HG02973 (cell line): ENCODE results near the gene ZNF134.

Experiments used
- ATAC-seq: cut with Tn5 transposase; IDR thresholded peaks from one replicate; pipeline ENCODE4 v1.9.1; 2021; ENCODE audit warnings: moderate library complexity; ENCODE audit not compliant: unreplicated experiment

Gene ZNF134

DNA sequence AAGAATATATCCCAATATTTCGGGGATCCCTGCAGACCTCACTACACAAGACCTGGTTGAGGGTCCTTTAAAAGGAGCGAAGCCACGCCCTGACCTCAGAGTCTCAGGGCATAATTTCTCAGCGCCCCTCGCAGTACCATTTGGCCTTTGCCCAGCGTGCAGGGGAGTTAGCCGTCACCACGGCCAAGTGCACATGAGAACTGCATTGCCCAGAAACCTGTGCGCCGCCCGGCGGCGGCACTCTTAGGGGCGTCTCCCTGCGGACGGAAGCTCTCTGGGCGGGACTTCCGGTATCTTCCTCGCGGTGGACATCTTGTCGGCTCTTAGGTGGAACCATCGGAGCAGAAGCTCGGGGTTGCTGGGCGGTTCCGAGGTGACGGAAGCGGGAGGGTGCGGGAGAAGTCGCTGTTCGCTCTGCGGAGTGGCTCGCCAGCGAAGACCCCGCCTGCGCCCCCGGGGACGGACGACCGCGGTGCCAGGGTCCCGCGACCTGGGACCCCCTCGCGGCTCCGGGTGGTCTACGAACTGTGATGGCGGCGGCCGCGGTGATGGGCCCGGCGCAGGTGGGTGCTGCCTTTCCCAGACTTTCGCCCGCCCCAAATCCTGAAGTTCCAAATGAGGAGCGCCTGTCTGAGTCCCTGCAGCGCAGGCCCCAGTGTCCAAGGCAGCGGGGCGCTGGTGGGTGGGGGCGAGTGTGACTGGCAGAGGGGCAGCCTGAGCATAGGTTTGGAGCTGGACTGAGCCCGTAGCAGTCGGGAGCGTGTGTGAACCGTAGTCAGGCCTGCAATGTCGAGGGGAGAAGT, at the start of gene ZNF134:
Gene ZNF134, plus strand, starts transcription at position 302 of the 803 bp plus-strand sequence. CDS start 5,227 bp downstream, outside the sequence.
- peak; percentile 92 for ATAC-seq

DNA sequence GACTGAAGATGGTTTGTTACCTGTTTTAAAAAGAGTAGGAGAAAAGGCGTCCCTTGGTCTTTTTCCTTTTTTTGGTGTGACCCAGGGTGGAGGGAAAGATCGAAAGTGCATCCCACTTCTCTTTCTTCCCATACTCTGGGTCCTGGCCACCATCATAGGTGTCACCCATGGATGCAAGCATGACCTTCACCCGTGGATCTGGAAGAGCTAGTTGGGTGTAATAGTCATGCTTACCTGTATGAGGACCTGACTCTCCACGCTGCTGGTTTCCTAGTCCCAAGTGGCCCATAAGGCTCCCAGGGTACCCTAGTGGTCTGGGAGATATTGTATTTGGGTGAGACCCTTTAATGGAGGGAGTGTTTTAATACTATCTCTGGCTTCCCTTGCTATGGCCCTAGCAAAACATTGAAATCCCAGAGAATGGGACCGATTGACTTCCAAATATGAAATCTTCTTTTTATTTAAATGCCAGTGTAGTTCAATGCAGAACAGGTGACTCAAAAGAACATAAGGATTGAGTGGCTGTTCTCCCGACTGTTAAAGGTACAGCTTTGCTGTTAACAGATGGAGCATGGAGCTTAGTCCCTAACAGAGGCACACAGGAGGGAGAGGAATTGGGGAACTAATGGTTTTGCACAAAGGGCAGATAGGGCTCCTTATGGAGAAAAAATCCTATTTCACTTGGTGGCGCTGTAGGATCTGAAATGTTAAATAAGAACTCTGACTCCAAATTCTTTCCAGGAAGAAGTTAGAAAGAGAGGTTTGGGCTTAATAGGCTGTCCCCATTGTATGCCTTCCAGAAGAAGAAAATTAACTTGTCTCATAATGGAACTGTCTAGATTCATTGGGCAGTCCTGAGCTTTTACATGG, 47.4 kb upstream of the ZNF134 start:
- no peak for ATAC-seq

DNA sequence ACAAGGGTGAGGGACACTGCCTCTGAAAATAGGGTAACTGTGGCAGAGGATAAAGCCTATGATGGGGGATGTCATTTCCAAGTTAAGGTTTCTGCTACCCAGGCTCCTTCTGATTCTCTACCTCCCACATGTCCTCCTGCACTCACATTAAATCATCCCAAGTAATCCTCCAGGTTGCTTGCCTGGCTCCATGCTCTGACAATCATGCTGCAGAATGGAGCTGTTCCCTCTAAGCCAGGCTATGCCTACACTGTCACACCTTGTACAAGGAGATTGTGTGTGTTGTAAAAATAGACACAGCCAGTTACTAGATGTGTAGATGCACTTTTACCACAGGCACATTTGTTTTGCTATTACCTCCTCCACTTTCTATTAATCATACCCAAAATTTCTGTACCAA, 43.3 kb upstream of the ZNF134 start:
- no peak for ATAC-seq

DNA sequence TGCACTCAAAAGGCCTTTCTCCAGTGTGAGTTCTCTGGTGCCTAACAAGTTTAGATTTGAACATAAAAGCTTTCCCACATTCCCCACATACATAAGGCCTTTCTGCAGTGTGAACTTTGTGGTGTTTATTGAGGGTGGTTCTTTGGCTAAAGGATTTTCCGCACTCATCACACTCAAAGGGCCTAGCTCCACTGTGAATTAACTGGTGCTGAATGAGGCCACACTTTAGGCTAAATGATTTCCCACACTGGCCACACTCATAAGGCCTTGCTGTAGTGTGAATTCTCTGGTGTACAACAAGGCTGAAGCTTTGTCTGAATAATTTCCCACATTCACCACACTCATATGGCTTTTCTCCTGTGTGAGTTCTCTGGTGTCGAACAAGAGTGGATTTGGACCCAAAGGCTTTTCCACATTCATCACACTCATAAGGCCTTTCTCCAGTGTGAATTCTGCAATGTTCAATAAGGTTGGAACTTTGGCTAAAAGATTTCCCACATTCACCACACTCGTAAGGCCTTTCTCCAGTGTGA, 41.6 kb upstream of the ZNF134 start:
- no peak for ATAC-seq

DNA sequence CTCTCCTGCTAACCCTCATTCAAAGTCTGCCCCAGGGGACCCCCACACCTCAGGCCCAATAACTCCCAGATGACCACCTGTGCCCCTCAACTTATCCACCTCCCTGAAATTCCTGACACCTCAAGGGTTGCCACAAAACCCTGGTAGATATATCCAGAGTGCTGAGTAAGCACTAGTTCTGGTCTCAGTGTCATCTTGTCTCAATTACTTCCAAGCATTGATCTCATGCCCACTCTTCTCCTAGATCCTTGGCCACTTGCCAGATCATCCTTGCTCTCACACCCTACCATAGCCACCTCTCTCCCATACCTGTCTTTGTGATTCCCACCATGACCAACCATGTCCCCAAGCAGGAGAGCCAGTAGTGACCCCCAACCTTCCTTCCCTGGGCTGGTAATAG, 37.4 kb upstream of the ZNF134 start:
- no peak for ATAC-seq

DNA sequence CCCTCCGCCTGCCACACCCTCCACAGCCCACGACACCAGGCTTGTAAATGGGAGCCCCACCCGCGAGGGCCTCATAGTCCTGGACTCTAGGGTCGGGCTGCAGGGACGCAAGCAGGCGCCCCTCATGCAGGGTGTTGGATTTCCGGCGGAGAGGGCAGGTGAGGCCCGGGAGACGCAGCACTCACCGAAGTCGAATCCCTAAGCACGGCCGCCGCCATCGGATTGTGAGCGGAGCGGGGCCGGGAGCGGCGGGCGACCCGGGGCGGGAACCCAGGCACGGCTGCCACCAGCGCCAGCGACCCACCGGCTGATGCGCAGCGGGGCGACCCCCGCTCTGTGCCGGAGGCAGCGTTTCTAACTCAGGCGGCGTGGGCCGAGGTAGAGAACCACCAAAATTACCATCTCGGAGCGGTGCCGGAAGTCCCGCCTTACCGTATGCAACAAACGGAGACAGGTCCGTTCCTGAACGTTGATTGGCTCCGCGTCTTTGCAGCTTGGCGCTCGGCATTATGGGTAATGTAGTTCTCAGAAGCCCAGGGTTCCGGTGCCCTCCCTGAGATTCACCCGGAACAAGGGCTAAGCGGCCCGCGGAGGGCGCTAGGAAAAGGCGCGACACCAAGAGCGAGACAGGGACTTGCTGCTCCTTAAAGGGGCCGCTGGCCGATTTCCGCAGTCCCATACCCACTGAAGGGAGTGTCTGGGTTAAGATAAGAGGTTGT, 35.4 kb upstream of the ZNF134 start, which contains the start of gene ZNF416:
Gene ZNF416, minus strand, starts transcription at position 425 of the 719 bp plus-strand sequence. Its CDS starts 207 bp downstream, at position 218.
- peak; percentile 88 for ATAC-seq

DNA sequence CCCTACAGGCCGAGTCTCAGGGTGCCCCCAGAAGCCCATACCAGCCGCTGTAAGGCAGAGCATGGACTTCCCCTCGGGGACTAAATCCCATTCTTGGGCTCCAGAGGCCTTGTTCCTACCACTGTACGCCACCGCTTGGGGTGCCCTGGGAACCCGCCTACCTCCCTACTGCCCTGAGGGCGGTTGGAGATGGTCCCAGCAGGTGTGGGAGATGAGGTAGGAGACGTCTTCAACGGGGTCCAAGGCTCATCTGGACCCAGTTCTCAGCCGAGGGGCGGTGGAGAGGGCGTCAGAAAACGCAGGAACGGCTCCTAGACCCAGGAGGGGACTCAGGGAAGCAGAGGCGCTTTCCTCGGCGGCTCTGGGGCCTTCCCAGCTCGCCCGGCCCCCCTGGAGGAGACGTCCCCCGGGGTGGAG, 30.9 kb upstream of the ZNF134 start:
- ATAC-seq: no peak

DNA sequence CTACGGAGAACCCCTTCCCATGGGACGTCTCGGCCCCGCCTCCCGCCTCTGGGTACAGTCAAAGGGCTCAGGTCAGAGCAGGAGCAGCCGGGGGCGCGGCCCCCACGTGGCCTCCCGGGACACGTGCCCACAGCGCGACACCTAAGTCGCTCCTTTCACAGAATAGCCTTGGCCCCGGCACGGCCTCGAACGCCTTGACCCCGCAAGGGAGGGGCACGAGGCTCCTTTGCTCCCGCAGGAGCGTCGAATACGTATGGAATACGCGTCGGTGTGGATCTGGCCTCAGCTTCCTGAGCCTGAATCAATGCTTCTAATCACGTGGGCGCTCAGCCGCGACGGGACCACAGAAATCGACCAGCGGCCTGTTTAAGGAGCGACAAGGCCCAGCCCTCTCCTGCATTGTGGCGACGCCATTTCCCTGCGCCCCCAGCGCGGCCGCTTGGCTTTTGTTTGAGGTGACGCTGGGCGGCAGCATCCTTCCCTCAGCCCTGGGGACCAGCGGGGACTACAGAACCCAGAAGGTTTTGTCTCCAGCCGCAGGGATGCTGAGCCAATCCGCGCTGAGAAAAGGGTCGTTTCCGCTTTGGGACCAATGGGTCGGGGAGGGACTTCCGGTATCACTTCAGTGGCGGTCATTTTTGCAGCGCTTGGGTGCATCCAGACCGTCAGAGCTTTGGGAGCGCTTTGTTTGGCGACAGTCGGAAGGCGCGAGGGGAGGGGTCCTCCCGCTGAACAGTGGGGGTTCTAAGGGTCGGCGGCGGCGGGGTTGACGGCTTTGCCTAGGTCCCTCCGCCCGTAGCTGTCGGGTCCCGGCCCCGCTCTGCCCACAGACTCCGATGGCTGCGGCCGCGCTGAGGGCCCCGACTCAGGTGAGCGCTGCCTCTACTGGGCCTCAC, 30.3 kb upstream of the ZNF134 start, which contains the start of gene ZIK1:
Gene ZIK1, plus strand, starts transcription at position 625 of the 896 bp plus-strand sequence. Its CDS starts 212 bp downstream, at position 837.
- peak; percentile 81 for ATAC-seq

DNA sequence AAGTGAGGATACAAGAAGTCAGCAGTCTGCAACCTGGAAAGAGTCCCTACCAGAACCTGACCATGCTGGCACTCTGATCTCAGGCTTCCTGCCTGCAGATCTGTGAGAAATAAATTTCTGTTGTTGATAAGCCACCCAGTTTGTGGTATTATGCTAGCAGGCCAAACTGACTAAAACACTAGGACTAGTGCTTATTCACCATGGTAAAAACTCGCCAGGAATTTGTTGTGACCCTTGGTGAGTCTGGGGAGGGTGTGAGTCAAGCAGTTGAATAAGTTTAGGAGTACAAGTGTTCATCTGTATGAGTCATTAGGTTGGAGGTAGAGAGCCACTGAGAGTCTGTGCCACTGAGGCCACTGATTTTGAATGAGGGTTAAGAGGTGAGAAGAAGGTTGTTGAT, 26.5 kb upstream of the ZNF134 start:
- no peak for ATAC-seq

DNA sequence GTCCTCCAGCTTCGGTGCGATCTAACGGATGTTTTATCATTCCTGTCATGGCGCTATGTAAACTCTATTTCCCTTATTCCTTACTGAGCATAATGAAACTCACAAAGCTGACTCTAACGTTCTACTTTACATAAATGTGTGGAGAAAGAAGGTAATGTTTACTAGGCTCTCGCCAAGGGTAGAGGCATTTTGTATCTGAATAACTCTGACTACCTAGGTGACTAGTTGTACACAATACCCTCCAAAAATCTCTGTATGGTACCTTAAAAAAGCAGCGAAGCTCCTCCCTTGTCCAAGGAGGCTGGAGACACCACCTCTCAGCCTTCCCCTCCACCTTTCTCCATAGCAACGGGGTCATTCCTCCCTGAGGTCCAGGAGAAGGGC, 14.7 kb upstream of the ZNF134 start:
- ATAC-seq: no peak

DNA sequence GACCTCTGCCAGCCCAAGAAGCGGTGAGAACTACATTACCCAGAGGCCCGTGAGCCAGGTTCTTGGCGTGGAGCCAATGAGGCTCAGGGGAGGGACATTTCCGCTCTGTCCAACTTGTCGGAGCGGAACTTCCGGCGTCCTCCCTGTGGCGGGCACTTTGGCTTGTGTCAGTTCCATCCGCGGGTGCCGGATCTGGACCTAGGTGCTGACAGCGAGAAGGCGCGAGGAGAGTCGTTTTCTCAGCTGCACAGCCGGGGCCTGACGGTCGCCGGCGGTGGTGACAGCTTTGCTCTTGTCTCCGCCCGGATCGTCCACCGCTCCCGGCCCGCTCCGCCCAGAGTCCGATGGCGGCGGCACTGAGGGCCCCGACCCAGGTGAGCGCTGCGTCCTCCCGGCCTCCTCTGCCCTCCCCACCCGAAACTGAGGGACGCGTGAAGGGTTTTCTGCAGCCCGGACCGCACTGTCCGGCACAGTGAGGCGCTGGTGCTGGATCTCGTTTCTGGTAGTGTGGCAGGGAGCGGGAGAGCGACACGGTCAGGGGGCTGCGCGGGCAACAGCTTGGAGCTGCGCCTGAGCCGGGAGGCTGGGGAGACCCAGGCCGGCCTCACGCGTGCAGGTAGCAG, 14.2 kb upstream of the ZNF134 start, which contains the start of gene ZNF530:
Gene ZNF530, plus strand, starts transcription at position 125 of the 623 bp plus-strand sequence. CDS start 4,461 bp downstream, outside the sequence.
- ATAC-seq: peak; percentile 90

DNA sequence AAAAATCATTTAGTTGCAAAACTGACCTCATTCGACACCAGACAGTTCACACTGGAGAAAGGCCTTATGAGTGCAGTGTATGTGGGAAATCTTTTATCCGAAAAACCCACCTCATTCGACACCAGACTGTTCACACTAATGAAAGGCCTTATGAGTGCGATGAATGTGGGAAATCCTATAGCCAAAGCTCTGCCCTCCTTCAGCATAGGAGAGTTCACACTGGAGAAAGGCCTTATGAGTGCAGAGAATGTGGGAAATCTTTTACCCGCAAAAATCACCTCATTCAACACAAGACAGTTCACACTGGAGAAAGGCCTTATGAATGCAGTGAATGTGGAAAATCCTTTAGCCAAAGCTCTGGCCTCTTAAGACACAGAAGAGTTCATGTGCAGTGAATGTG, 7.1 kb upstream of the ZNF134 start:
- ATAC-seq: no peak

DNA sequence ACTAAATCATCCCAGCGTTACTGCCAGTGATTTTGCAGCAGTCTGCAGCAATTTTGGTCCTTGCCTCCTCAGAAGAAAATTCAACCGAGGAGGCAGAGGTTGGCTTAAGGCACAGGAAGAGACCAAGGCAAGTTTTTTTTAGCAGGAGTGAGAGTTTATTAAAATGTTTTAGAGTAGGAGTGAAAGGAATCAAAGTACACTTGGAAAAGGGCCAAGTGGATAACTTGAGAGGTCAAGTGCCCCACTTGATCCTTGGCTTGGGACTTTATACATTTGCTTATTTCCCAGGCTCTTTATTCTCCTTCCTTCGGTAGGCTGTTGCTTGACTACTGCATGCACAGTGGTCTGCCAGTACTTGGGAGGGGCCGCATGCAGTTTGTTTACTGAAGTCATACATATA, 2.9 kb upstream of the ZNF134 start:
- no peak for ATAC-seq

DNA sequence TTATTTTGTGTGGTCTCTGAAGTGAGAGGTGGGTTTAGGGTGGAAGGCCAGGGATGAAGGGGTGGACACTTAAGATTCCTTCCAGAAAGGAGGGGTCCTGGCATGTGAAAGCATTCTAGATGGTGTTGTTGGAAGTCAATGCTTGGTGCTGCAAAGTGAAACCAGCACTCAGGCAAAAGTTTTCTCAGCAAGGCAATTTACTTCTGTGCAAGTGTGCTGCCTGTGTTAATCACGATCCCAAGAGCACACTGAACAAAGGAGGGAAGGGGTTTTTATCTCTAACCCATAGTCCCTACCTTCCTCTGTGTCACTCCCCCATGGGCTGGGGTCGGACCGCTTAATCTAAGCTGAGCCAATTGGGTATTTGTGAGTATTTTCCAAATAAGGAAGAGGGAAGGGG, 1.3 kb downstream of the ZNF134 start:
- ATAC-seq: no peak

DNA sequence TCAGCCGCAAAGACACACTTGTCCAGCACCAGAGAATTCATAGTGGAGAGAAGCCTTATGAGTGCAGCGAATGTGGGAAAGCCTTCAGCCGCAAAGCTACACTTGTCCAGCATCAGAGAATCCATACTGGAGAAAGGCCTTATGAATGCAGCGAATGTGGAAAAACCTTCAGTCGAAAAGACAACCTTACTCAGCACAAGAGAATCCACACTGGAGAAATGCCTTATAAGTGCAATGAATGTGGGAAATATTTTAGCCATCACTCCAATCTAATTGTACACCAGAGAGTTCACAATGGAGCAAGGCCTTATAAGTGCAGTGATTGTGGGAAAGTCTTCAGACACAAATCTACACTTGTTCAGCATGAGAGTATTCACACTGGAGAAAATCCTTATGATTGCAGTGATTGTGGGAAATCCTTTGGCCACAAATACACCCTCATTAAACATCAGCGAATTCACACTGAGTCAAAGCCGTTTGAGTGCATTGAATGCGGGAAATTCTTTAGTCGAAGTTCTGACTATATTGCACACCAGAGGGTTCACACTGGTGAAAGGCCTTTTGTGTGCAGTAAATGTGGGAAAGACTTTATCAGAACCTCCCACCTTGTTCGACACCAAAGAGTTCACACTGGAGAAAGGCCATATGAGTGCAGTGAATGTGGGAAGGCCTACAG, 6.8 kb downstream of the ZNF134 start:
- ATAC-seq: no peak

DNA sequence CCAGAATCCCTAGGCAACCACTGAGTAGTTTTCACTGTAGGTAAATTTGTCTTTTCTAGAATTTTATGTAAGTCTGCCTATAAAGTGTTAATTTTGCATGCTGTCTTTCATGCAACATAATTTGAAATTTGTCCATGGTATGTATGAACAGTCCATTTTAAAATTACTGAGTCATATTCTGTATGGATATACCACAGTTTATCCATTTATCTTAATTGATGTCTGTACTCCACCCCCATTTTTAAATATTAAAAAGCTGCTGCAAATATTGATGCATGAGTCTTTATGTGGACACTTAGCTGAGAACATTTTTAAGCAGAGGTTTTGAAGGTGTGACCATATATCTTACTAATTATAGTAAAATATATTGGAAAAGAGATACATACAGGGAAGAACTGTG, 9.0 kb downstream of the ZNF134 start:
- no peak for ATAC-seq

DNA sequence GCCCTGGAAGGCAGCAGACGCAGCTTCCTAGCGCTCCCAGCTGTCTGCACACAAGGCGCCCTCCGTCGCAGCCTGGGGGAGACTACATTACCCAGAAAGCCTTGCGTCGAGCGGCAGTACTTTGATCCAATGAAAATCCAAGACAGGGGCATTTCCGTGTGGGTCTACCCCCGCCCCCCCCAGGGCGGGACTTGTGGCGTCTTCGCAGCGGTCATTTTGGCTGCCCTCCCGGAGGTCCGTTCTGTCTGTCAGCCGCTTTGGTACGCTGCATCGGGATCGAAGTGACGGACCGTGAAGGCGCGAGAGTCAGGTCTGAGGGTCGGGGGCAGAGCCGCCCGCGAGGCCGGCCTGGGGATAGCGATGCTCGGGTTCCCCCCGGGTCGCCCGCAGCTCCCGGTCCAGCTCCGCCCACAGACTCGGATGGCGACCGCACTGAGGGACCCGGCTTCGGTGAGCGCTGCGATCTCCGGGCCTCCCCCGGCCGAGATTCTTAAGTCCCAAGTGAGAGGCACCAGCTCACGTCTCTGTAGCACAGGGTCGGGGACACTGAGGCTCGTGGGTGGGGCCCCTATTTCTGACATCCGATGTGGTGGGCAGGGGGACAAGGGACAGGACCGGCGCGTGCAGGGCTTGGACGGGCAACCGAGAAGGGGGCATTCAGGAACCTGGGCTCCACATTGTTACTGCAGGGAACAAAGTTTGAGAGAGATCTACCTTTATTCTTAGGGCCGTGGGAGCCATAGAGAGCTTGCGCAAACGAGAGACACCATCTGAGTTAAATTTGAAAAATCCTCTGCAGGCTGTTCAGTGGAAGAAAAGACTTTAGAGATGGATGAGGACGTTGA, 19.2 kb downstream of the ZNF134 start, which contains the start of gene ZNF211:
Gene ZNF211, plus strand, starts transcription at position 182 of the 845 bp plus-strand sequence. Its CDS starts 179 bp downstream, at position 361.
- peak; percentile 86 for ATAC-seq

DNA sequence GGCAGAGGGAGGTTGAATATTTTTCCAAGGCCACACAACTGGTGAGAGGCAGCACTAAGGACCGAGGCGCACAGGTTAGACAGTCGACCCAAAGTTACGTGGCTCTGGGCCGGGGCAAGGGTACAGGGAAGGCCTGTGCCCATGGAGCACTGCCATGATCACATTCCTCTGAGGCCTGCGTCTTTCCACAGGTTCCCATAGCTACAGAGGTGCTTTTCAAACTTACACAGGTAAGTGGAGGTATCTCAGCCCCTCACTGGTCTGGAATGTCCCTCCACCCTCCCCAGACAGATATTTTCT, 19.7 kb downstream of the ZNF134 start:
- no peak for ATAC-seq
